GM18505 (cell line): ENCODE data around the gene CASP12.
"Not testable (repeated sequence)": the region's sequence is repeated elsewhere in the genome, so short reads cannot be mapped to it uniquely, and the experiment has no call there.

Experiments
- ATAC-seq: cut with Tn5 transposase; IDR thresholded peaks from one replicate; pipeline ENCODE4 v1.9.1; 2021; ENCODE audit not compliant: unreplicated experiment
- POLR2A ChIP-seq: IDR thresholded peaks from 4 replicates; pipeline ENCODE4 v1.6.1; 2011; ENCODE audit warnings: borderline replicate concordance; ENCODE audit not compliant: insufficient read depth, insufficient read length; ENCODE audit errors: extremely low read depth

Gene CASP12

DNA sequence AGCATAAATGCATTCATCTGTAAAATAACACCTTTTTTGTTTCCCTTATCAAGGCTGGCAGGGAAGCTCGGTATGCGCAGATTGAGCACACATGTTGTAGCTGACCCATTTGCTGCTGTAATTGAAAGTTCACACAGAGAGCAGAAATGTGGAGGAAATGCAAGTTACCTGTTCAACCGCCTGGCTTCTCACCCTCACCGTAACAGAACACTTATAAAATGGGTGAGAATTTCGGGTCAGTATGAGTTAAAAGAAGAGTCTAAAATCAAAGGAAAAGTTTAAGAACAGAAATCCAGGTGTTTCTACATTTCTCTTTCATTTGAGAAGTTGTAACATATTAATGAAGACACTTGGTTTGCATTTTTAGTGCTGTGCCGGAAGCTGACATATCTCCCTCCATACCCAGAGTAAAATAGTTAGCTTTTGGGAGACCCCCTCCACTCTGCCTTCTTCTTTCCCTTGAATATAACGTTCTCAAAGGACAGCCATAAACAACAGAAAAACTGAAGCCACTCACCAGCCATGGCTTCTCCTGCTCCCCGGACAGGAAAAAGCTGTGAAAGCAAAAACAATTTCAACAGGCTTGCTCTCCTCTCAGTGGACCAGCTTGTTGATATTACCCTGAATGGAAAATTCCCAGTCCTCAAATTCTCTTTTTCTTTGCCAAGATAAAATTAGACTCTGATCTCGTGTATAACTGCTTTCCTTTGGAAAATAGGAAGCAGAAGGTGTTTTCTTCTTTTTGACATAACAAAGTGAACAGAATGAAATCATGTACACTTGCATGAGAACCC, at the start of gene CASP12:
CASP12 (minus strand) TSS at position 570 of the 794 bp plus-strand sequence.
- TF ChIP-seq POLR2A: no peak
- no peak for ATAC-seq

DNA sequence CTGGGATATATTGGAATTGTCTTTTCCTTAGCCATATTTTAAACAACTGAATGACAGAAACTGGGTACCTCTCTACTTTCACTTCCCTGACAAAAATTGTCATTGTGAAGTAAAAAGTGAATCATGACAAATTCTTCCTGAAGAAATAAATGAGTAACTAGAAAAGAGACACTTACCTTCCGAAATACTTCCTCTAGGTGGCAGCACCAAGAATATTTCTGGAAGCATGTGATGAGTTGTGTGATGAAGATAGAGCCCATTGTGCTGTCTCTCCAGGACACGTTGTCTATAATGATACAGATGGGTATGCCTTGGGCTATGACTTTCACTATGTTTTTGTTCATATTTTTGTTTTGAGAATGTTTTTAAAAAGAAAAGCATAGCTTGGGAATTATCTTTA, 48.6 kb upstream of the CASP12 start:
- ATAC-seq: peak; percentile 97
- no peak for TF ChIP-seq POLR2A

DNA sequence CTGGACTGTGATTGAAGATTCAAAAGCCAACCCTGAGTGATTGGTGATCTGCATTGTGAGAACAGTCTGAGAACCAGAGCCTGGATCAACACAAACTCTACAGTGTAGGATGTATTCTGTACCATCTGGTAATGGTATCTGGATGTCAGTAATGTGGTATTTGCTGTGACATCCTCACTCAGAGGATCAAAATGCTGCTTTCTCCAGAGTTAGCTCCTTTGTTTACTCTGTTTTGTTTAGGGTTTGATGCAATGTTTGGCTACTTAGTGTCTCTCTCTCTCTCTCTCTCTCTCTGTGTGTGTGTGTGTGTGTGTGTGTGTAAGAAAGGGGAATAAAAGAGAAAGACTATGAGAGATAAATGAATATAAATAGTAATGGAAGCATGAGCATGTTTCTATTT, 45.8 kb upstream of the CASP12 start:
- no peak for TF ChIP-seq POLR2A
- ATAC-seq: no peak

DNA sequence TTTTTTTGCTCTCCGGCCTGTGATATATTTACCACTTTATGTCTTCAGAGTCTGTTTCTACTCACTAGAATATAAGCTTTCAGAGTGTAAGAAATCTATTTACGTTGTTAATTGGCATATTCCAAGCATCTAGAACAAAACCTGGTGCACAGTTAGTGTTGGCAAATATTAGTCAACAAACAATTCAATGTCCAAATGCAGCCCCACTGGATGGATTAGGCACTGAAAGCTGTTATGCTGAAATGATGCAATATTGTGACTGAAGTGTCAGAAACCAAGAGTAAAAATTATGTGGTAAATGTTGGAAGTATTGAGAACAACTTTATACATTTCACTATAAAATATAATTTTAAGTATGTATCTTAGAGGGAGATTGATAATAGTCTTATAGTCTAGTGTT, 45.3 kb upstream of the CASP12 start:
- no peak for ATAC-seq
- no peak for TF ChIP-seq POLR2A

DNA sequence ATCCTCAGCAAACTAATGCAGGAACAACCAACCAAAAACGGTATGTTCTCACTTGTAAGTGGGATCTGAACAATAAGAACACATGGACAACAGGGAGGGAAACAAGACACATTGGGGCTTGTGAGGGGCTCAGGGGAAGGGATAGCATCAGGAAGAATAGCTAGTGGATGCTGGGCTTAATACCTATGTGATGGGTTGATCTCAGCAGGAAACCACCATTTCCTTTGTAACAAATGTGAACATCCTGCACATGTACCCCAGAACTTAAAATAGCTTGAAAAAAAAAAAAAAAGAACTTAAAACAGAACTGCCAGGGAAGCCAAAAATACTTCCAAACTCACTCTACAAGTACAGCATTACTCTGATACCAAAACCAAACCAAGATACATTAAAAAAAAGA, 36.3 kb upstream of the CASP12 start:
- ATAC-seq: no peak
- TF ChIP-seq POLR2A: no peak

DNA sequence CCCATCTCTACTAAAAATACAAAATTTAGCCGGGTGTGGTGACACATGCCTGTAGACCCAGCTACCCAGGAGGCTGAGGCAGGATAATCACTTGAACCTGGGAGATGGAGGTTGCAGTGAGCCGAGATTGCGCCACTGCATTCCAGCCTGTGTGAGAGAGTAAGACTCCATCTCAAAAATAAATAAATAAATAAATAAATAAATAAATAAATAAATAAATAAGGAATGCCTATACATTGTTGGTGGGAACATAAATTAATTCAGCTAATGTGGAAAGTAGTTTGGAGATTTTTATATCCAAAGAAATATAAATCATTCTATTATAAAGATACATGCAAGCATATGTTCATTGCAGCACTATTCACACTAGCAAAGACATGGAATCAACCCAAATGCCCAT, 35.8 kb upstream of the CASP12 start:
- not testable (repeated sequence) for ATAC-seq

DNA sequence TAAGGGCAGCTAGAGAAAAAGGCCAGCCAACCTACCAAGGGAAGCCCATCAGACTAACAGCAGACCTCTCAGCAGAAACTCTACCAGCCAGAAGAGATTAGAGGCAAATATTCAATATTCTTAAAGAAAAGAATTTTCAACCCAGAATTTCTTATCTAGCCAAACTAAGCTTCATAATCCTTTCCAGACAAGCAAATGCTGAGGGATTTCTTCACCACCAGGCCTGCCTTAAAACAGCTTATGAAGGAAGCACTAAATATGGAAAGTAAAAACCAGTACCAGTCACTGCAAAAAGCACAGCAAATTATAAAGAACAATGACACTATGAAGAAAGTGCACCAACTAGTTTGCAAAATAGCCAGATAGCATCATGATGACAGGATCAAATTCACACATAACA, 30.6 kb upstream of the CASP12 start:
- no peak for TF ChIP-seq POLR2A
- no peak for ATAC-seq

DNA sequence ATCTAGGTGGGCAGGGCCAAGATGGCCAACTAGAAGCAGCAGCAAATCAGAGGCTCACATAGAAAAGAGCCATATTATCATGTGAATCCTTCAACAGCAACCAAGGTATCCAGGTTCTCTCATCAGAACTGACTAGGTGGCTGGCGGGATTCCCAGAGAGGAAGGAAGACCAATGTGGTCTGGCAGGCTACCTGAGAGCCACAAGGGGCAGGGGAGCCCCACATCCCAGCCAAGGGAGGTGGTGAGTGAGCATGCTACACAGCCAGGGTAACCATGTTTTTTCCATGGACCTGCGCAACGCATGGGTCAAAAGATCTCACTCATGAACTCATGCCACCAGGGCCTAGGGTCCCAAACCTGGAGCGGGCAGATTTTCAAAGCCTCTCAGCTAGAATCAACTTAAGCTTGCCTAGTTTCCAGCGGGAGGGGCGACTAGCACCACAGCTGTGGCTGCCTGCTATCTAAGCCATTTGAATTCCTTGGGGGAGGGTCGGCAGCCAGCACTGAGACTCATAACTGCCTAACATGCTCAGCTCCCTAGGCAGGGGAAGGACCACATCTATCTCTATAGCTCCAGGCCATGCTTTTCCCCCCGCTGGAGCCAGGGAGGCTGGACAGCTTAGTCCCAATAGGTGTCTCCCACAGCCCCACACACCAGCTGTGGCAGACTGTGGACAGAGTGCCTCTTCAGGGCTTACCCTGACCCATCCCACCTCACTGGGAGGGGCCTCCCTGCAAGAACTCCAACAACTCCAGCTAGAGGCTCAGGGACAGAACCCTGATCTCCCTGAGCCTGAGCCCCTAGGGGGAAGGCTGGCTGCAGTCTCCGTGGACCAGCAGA, 28.7 kb upstream of the CASP12 start:
- no peak for ATAC-seq
- TF ChIP-seq POLR2A: no peak

DNA sequence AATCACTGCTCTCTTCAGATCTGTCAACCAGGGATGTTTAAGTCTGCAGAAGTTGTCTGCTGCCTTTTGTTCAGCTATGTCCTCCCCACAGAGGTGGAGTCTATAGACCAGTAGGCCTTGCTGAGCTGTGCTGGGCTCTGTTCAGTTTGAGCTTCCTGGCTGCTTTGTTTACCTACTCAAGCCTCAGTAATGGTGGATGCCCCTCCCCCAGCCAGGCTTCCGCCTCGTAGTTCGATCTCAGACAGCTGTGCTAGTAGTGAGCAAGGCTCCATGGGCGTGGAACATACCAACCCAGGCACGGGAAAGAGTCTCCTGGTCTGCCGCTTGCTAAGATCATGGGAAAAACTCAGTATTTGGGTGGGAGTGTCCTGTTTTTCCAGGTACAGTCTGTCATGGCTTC, 27.6 kb upstream of the CASP12 start:
- no peak for ATAC-seq
- TF ChIP-seq POLR2A: no peak

DNA sequence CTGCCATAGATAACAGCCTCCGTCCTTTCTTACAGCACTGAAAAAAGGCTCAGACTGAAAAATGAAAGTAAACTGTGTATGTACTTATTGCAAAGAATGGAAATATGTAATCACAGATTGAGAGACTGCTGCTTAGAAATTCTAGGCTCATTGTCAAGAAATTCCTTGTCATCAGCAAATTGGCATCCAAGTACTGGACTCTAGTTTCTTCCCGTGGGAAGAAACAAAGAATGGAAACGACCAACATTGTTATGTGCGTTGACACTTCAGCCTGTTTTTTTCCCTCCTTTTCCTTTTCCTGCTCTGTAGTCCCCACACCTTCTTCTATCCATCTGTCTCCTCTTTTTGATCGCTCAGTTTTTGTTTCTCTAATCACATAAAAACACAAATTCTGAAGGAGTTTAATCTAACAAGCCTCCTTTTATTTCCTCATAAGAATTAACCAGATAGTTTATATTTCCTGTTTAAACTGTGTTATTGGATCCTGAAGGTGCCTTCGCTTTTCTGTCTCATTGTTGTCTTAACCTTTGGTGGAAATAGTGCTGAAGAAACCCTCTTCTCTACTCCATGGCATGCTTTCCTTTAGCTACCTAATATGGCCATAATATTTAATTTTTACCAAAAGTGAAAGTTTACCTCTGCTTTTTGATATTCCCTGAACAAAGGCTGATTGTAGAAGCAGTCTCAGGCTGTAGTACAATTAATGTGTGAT, 20.0 kb upstream of the CASP12 start:
- TF ChIP-seq POLR2A: no peak
- ATAC-seq: no peak

DNA sequence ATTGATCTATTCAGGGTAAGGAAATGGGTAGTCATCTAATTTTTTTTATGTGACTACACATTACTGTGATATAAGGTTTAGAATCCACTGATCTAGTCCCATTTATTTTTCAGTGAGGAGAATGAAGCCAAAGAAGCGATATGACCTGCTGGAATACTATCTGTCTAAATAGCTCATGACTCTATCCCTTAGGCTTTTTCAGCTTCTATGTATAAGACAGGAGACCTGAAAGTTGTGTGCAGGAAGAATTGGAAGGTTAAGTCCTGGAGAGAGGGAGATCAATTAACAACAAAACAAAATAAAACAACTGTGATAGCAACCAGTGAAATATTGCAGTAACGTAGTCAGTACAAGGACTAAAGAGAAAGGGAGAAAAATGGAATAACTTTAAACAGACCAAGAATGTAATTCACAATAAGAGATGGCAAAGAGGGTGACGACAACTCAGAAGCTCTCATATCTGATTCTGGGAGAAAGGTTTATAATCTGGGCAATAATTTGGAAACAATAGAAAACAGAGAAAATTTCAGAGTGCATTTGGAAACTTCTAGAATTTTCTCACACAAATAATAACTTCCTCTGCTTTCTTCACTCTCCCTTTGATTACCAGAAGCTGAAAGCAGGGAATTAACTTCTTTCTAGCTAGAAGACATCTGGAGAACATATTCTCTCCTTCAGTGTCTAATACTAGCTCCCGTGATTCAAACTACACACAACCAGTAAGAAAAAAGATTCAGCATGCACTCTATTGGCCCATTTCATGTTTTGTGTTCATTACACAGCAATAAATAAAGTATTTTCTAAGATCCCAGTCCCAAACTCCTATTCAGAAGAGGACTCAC, 19.2 kb upstream of the CASP12 start:
- no peak for ATAC-seq

DNA sequence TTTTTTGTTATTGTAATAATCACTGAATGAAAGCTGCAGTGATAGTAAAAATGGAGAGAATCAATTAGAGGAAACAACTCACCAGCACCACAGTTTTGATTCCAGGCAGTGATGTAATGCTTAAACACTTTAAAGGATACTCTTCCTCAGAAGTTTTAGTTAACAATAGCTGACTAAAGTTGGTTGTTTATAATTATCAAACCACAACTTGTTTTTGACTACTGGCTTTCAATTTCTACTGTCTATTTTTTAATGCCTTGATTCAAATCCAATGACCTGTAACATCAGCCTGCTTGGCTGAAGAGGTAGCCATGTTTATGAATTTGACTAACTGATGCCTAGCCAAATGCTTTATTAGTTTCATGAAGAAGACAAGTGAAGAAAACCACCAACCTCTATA, 18.2 kb upstream of the CASP12 start:
- ATAC-seq: no peak
- TF ChIP-seq POLR2A: no peak

More for the DNA sequence above, 19.2 kb upstream of the CASP12 start:
- no peak for TF ChIP-seq POLR2A

DNA sequence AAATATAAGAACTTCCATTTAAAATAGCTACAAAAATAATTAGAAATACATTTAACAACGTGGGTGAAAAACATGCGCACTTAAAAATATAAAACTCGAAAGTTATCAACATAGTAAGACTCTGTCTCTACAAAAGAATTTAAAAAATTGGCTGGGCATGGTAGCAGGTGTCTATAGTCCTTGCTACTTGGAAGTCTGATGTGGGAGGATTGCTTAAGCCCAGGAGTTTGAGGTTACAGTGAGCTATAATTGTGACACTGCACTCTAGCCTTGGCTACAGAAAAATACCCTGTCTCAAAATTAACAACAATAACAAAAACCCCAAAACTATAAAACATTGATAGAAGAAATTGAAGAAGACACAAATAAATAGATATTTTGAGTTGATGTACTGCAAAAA, 13.8 kb upstream of the CASP12 start:
- no peak for TF ChIP-seq POLR2A
- no peak for ATAC-seq
